GM12878 (cell line): ENCODE measurements around the gene SNX19. TPM values are rescaled to one million over a fixed set of nuclear protein-coding genes. Genes with fewer than 3 reads are reported as not detected.

Experiments used
- CEBPZ ChIP-seq: fragments of 150-350 bp; IDR thresholded peaks from 2 replicates; pipeline ENCODE4 v1.6.1; 2016; ENCODE audit warnings: low read depth, low read length
- CREB1 ChIP-seq: IDR thresholded peaks from 2 replicates; pipeline ENCODE4 v1.6.1; 2012; ENCODE audit warnings: low read depth, mild to moderate bottlenecking, inconsistent platforms
- ELK1 ChIP-seq: IDR thresholded peaks from 2 replicates; pipeline ENCODE4 v1.6.1; 2012; ENCODE audit warnings: low read depth, low read length, improper control_type of control experiment
- GABPA ChIP-seq: IDR thresholded peaks from 2 replicates; pipeline ENCODE4 v1.6.1; 2014; ENCODE audit warnings: antibody characterized with exemption, low read depth, mild to moderate bottlenecking, inconsistent platforms
- SP1 ChIP-seq: IDR thresholded peaks from one replicate; pipeline ENCODE4 v1.6.1; 2011; ENCODE audit warnings: low read depth, low read length
- YY1 ChIP-seq: IDR thresholded peaks from 2 replicates; pipeline ENCODE4 v1.6.1; 2011; ENCODE audit warnings: low read depth, mild to moderate bottlenecking, low read length
- polyA plus RNA-seq, 11 experiments: library from polyadenylated mRNA; depleted of rRNA in 4 of 11; unstranded in 6 of 11; stranded (reverse) in 5 of 11; fragments of >200 nt; fragmentation: Nextera tagmentation in 4 of 11; fragmentation: Illumina TruSeq in 1 of 11; extraction: Ambion mirVana in 4 of 11; extraction: Trizol in 1 of 11; gene quantifications; 1 replicate in 1 of 11; 2 replicates in 10 of 11; pipeline versions ENCODE4 v1.2.1 to v1.2.3, GENCODE V29; 2011 to 2016; ENCODE audit warnings: inconsistent platforms in 2 of 11, missing spikeins in 2 of 11, low read depth in 1 of 11
- total RNA-seq, 4 experiments: library from RNA; depleted of rRNA in 3 of 4; stranded (reverse); fragments of >200 nt in 3 of 4; fragmentation: Illumina TruSeq in 1 of 4; extraction: Trizol in 1 of 4; gene quantifications; 2 replicates each; pipeline versions ENCODE4 v1.2.1 to v1.2.3, GENCODE V29; 2013 to 2021

The SNX19 gene
- total and polyA plus RNA-seq, 10 of the 15 experiments (the other 5 are each of a cell fraction or from before 2014, with no cell fraction given): 3.0 to 46.9 (median 30.4) TPM

DNA sequence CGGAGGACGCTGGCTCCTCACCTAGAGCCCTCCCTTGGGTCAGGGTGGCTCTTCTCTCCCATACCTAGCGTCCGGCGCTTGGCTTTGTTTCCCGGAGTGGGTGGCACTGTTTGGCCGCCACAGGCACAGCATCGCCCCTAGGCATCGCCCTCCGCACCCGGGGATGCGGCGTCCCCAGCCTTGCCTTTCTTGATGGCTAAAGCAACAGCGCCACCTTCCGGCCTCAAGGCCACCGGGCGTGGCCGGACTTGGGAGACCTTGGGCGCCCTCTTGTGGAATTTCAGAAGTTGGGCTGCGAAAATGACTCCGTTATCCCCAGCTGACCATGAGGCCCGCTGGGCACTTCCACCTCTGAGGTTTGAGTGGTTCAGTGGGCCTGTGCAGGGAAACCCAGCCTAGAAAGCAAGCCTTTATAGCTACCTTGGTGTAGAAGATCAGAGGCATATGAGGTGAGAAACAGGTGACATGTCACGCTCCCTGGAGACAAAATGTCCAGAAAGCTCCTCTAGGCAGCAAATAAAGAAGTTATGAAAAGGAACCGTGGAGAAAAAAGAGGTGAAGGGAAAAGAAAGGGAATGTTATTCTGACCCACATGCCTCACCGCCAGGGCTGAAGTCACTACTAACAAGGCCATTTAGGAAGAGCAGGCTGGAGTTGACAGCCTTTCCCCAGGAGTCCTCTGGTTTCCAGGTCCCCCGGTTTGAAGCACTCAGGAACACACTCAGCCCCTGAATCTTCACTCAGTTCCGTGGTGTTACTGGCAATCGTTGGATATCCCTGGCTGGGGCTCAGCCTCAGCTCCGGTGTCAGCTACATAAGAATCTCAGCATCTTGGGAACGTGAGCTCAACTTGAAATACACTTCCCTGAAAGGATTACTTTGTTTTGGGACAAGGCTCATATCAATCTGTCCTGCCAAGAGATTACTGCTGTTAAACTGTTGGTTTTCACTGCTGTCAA is 54.1 kb downstream of the SNX19 start (continued):
- TF ChIP-seq CREB1 (0 out of 2 replicates have a peak, but pooled peaks have one; percentile 14), ELK1 (peak; percentile 38; the same call in 1 of the 2 replicates), GABPA (no peak), SP1 (no peak), YY1 (peak; percentile 88), CEBPZ (no peak; the same call in 1 of the 2 replicates)
